Uterus (tissue), 4 donors: ENCODE measurements around the gene RPL3. TPM values are rescaled to one million over a fixed set of nuclear protein-coding genes. Genes with fewer than 3 reads are reported as not detected.
A peak's percentile ranks its signal among the peaks of the same experiment; 100 is the strongest.

ENCODE experiments used
- DNase-seq, 2 donors: peaks; one replicate each; pipeline ENCODE4 v3.0.0-alpha.2; 2019 to 2020
- H3K27ac ChIP-seq, 2 donors: fragments of 200-600 bp; sonication (generic); 1 replicate in 1 of 2; 2 replicates in 1 of 2; pipeline ENCODE4 v1.5.1; 2016 to 2018
- H3K27me3 ChIP-seq, 2 donors: fragments of 200-600 bp; sonication (generic); one replicate each; pipeline ENCODE4 v1.5.1; 2018 to 2019; ENCODE audit warnings: control low read depth in 1 of 2
- H3K36me3 ChIP-seq, 2 donors: fragments of 200-600 bp; sonication (generic); one replicate each; pipeline ENCODE4 v1.5.1; 2019; ENCODE audit warnings: control low read depth in 1 of 2
- H3K4me1 ChIP-seq, 2 donors: fragments of 200-600 bp; sonication (generic); one replicate each; pipeline ENCODE4 v1.5.1; 2018 to 2019; ENCODE audit warnings: control low read depth in 1 of 2
- H3K4me3 ChIP-seq, 2 donors: fragments of 200-600 bp; sonication (generic); 1 replicate in 1 of 2; 2 replicates in 1 of 2; pipeline ENCODE4 v1.5.1; 2018 to 2019; ENCODE audit warnings: mild to moderate bottlenecking in 1 of 2
- H3K9me3 ChIP-seq, 2 donors: fragments of 200-600 bp; sonication (generic); one replicate each; pipeline ENCODE4 v1.5.1; 2019; ENCODE audit warnings: control low read depth in 1 of 2
- CTCF ChIP-seq, 4 experiments: fragments of 200-600 bp in 2 of 4; fragments of 450-650 bp in 2 of 4; sonication (generic) in 2 of 4; IDR thresholded peaks; one replicate each; pipeline ENCODE4 v1.5.1; 2016 to 2019; ENCODE audit warnings: antibody characterized with exemption in 4 of 4, mild to moderate bottlenecking in 2 of 4, moderate library complexity in 1 of 4
- POLR2A ChIP-seq, 2 donors: fragments of 450-650 bp; IDR thresholded peaks; one replicate each; pipeline ENCODE4 v1.6.1; 2016; ENCODE audit warnings: antibody characterized with exemption in 2 of 2, mild to moderate bottlenecking in 1 of 2, moderate library complexity in 1 of 2
- intact Hi-C: fragments of 100-400 bp; cut with DNase I; formaldehyde crosslinking; loops from one replicate; pipeline ENCODE4 v1.15.1; 2023; ENCODE audit warnings: low total_unique reads
- total RNA-seq, 4 donors: library from RNA; depleted of rRNA in 3 of 4; stranded (reverse); fragments of >200 nt in 3 of 4; gene quantifications; one replicate each; pipeline versions ENCODE4 v1.1.0 to v1.2.4, GENCODE V29; 2014 to 2023
- donor health status: DM: yes; HTN: yes; CAD: no.

RPL3 gene
- total RNA-seq, 4 donors from 2014 or later = 1,498 to 2,840 (median 2,333) TPM

GRCh38 chr22:39294571-39295468, 24.6 kb downstream of the RPL3 start:
- DNase-seq = no peak
- TF ChIP-seq CTCF (IDR thresholded peaks at IDR 0.05) (no peak), POLR2A (IDR thresholded peaks at IDR 0.05) (no peak)
- H3K9me3 ChIP-seq = no peaks in the 10 kb centered on the region
- no peak overlapping the region for H3K4me3 ChIP-seq
- H3K4me1 ChIP-seq = peaks cover 5 to 21% of the 10 kb centered on the region in 2 donors
- intact Hi-C loops = no loop called here
- no peaks in the 10 kb centered on the region for H3K36me3 ChIP-seq
- H3K27ac ChIP-seq = no peak overlapping the region
- no peaks in the 10 kb centered on the region for H3K27me3 ChIP-seq

GRCh38 chr22:39293766-39294368, 25.6 kb downstream of the RPL3 start:
- TF ChIP-seq CTCF (IDR thresholded peaks at IDR 0.05) = no peak
- no peak for TF ChIP-seq POLR2A (IDR thresholded peaks at IDR 0.05)
- intact Hi-C loops = no loop called here
- DNase-seq = no peak
- Histone ChIP-seq H3K27ac (no peak overlapping the region), H3K9me3 (no peaks in the 10 kb centered on the region), H3K27me3 (no peaks in the 10 kb centered on the region), H3K36me3 (no peaks in the 10 kb centered on the region), H3K4me1 (peaks cover 5 to 21% of the 10 kb centered on the region in 2 donors), H3K4me3 (no peak overlapping the region)

- Histone ChIP-seq H3K27ac (peak overlapping the region; percentile 72 to 73), H3K4me1 (peaks cover 5 to 11% of the 10 kb centered on the region in 2 donors), H3K36me3 (no peaks in the 10 kb centered on the region), H3K4me3 (no peak overlapping the region), H3K27me3 (no peaks in the 10 kb centered on the region), H3K9me3 (no peaks in the 10 kb centered on the region)
- TF ChIP-seq CTCF (IDR thresholded peaks at IDR 0.05) (peak in 1 of 4 experiments; percentile 17), POLR2A (IDR thresholded peaks at IDR 0.05) (peak in 1 of 2 donors; percentile 43)
- DNase-seq = peak; percentile 89 to 95
- intact Hi-C loops = no loop called here
Observed at GRCh38 chr22:39292561-39293074, 26.8 kb downstream of the RPL3 start.

- peaks cover 5 to 6% of the 10 kb centered on the region in 2 donors for H3K4me1 ChIP-seq
- H3K4me3 ChIP-seq = no peak overlapping the region
- intact Hi-C loops = no loop called here
- H3K27ac ChIP-seq = peak overlapping the region; percentile 72 to 73
- no peak for TF ChIP-seq POLR2A (IDR thresholded peaks at IDR 0.05)
- TF ChIP-seq CTCF (IDR thresholded peaks at IDR 0.05) = no peak
- no peak for DNase-seq
- H3K27me3 ChIP-seq = no peaks in the 10 kb centered on the region
- H3K36me3 ChIP-seq = no peaks in the 10 kb centered on the region
- no peaks in the 10 kb centered on the region for H3K9me3 ChIP-seq
Observed at GRCh38 chr22:39292031-39292462, 27.4 kb downstream of the RPL3 start.

- peak overlapping the region; percentile 72 to 73 for H3K27ac ChIP-seq
- intact Hi-C loops = no loop called here
Observed at GRCh38 chr22:39291523-39291922, 27.9 kb downstream of the RPL3 start.

More at GRCh38 chr22:39291523-39291922, 27.9 kb downstream of the RPL3 start:
- H3K36me3 ChIP-seq = no peaks in the 10 kb centered on the region
- no peak for TF ChIP-seq CTCF (IDR thresholded peaks at IDR 0.05)
- TF ChIP-seq POLR2A (IDR thresholded peaks at IDR 0.05) = no peak
- H3K4me1 ChIP-seq = peaks cover 4 to 5% of the 10 kb centered on the region in 2 donors
- no peak overlapping the region for H3K4me3 ChIP-seq
- no peak for DNase-seq
- no peaks in the 10 kb centered on the region for H3K9me3 ChIP-seq
- H3K27me3 ChIP-seq = no peaks in the 10 kb centered on the region
